Activated CD4-positive, CD25-positive, alpha-beta regulatory T cell treated with anti-CD3 and anti-CD28 coated beads, Interleukin-2, amount 50 U/mL, for 24 hours (primary cell): ENCODE results near the gene MYBPH.

Experiments
- ATAC-seq, 2 donors: fragments of 150-1000 bp; cut with Tn5 transposase; one replicate each; pipeline ENCODE4 v1.10.0; 2021; ENCODE audit warnings: mild to moderate bottlenecking in 1 of 2, moderate library complexity in 1 of 2

Gene MYBPH

DNA sequence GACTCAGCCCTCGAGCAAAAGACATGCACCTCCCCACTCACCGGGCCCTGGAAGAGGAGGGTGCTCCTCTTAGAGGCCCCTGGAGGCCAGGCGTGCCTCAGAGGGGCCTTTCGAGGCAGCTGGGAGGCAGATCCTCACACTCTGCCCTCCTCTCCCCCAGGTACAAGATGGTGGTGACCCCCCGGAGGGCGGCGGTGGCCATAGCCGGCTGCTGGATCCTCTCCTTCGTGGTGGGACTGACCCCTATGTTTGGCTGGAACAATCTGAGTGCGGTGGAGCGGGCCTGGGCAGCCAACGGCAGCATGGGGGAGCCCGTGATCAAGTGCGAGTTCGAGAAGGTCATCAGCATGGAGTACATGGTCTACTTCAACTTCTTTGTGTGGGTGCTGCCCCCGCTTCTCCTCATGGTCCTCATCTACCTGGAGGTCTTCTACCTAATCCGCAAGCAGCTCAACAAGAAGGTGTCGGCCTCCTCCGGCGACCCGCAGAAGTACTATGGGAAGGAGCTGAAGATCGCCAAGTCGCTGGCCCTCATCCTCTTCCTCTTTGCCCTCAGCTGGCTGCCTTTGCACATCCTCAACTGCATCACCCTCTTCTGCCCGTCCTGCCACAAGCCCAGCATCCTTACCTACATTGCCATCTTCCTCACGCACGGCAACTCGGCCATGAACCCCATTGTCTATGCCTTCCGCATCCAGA, 10.4 kb downstream of the MYBPH start:
- ATAC-seq, result no peak

GRCh38 chr1:203163891-203164635, 11.6 kb downstream of the MYBPH start:
- ATAC-seq, result no peak

DNA sequence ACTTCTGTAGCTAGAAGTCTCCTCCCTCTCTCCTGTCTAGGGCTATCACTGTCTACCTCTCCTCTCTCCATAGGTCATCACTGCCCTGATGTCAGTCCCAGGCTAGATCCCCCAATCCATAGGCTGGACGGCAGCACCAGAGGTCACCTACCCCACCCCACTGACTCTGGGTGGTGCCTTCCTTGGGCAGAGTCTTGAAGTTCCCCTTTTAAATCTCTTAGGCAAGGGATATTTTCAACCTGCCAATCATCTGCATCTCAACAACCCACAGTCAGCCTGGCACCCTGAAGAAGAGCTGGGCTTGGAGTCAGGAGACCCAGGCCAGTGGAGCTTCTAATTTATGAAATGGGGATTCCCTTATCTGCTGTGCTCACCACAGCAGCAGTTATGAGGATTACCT, 13.2 kb downstream of the MYBPH start:
- no peak for ATAC-seq

GRCh38 chr1:203161703-203162102, 13.9 kb downstream of the MYBPH start:
- ATAC-seq, result no peak

DNA sequence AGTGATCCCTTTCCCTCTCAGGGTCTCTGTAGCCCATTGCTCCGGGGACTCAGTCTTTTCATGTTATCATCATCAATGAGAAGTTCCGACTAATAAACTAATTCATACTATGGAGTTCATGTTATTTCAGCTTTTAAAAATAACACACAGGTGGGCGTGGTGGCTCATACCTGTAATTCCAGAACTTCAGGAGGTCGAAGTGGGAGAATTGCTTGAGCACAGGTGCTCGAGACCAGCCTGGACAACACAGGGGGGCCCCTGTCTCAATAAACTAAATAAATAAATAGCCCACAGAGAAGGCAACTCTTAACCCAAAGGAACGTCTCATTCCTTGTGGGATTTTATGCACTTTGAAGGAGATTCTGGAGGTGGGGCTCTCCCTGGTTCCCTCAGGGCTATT, 14.5 kb downstream of the MYBPH start:
- ATAC-seq, result no peak

GRCh38 chr1:203159844-203160243, 15.8 kb downstream of the MYBPH start:
- ATAC-seq, result no peak

- ATAC-seq, result no peak
Measured at GRCh38 chr1:203158960-203159665, 16.5 kb downstream of the MYBPH start.

DNA sequence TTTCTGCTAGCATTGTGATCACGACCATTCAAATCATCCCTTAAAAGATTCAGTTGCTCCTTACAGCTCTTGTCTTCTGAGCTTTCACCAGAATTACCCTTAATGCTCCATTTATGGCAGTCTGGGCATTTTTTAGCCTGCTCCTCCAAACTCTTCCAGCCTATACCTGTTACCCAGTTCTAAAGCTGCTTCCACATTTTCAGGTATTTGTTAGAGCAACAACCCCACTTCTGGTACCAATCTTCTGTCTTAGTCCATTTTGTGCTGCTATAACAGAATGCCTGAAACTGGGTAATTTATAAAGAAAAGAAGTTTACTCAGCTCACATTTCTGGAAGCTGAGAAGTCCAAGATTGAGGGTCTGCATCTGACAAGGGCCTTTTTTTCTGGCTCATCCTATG, 17.2 kb downstream of the MYBPH start:
- ATAC-seq, result no peak

GRCh38 chr1:203156280-203156679, 19.3 kb downstream of the MYBPH start:
- no peak for ATAC-seq

DNA sequence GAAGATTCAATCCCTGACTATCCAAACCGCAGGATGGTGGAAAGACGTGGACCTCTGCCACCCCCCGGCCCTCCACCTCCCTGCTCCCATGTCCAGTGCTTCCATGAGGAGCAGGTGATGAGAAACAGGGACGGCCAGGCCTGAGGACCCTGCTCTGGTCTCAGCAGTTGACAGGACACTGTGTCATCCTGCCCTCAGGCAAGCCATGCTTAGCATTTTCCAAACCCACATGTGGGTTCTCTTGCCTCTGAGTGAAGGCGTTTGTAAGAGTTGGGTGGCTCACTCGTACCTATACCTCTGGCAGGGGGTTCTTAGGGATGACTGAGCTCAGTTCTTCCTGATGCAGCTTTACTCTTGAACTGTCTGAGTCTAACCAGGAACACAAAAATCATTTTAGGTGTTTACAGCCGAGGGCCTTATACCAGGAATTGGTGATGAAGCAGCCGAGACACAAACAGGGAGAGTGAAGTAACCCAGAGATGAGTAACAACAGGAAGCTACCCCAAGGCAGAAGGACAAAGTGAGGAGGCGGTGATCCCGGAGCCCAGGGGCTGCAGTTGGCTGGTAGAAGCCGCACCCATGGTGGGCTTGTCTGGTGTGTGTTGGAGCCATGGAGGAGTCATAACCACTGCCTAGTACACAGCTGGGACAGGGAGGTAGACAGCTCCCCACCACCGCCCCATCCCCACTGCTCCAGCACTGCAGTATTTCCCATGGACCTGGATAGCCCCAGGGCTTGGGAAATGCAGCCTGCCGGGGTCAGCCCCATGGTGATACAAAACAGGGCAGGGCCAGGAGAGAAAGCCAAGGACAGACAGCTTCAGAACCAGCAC, 21.4 kb downstream of the MYBPH start:
- ATAC-seq, result no peak

DNA sequence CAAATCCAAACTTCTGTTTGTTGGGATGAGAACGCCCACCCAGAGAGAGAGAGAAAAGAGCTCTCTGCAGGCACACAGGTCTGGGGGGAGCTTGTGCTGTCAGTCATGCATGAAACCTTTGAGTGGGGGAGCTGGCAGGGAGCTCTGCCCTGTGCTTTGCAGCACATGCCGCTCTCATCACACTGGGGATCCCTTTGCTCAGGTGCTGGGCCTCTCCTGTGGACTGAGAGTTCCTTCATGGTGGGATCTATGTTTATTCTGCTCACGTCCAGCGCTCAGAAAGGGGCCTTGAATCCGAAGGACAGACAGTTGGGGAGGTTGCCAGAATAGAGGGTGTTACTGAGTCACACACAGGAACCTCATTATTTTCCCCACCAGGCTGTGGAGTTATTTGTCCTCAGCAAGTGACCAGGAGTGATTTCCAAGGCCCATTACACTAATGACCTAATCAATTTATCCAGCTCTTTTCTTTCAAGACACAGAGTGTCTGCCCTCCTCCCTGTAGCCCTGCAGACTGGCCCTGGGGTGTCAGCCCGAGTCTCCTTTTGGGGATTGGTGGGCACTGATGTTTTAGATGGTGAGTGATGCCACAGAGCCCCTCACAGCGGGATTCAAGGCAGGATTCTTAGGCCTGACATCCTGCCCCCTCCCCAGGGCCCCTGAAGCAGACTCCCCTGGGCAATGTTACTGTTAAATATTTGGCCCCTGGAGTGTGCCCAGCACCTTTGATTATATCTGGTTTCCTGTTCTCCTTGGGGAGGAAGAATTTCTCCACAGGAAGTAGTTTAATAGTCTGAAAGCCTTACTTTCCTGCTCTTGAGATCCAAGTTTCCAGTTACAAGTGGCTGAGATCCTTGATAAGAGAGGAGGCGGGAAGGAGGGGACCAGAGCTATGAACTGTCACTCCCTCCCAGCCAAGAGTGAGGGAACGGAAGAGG, 22.3 kb downstream of the MYBPH start:
- no peak for ATAC-seq

DNA sequence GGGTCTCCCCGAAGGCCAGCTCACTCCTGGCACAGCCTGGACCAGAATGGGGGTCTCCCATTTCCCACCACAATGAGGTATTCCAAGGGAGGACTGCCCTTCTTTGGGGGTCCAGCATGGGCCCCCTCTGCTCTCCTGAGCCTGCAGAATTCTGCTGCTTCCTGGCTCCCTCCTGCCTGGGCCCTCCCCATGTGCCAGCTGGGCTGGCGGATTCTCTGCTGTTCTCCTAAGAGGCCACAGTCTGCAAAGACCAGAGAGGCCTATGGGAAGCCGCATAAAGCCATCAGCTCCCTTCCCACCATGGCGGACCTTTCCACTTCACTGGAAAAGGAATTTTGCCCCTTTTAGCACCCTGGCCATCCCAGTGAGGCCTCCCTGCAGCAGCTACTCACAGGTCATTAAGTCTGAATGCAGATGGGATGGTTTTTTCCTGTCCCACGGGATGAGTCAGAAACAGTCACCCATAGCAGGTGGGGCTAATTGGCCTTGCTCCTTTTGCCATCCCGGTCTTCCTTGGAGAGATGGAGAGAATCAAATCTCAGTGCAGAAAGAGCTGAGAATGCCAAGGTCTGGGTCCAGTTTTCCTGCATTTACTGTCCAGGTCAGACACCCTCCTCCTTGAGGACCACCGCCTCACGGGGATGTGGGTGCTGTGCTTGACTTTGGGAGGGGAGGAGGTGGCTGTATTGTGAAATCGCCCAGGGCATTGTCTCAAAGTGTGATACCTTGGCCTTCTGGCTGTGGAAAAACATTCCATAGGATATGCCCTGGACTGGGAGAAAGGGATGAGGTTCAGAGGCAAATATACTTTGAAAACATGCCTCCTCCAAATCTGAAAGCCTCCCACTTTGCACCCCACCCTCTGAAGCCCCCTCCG, 23.2 kb downstream of the MYBPH start:
- ATAC-seq, result no peak

- no peak for ATAC-seq
Measured at GRCh38 chr1:203151362-203152157, 24.1 kb downstream of the MYBPH start.

DNA sequence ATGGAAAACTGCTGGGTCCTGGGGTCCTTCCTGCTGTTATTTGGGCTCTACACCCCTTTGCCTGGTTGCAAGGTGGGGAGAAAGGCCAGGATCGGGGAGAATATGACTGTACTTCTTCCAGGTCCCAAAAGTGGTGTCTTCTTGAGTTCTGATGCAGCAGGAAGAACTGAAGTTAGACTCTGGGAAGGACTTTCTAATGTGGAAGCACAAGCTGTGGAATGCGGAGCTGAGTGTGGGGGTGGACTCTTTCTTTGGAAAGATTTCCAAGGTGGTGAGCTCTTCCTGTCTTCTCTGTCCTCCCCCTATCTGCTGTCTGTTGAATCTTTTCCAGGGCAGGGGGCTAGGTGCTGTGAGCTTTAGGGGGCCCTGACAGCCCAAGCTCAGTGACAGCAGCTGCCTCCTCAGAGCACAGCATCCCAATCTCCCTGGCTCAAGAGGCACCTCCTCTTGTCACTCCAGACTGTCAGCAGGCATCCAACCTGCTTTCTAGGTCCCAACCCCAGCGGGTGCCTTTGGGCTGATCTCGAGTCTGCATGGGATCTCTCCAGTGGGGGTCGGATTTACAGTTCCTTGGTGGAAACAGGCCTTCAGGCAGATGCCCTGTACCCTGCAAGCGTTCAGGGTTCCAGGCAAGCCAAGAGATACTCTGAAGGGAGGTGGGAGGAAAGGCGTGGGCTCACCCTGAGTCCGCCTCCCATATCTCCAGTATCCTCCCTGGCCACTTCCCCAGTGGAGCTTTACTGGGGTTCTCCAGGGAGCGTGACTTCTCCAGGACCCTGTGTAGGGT, 24.9 kb downstream of the MYBPH start:
- no peak for ATAC-seq

DNA sequence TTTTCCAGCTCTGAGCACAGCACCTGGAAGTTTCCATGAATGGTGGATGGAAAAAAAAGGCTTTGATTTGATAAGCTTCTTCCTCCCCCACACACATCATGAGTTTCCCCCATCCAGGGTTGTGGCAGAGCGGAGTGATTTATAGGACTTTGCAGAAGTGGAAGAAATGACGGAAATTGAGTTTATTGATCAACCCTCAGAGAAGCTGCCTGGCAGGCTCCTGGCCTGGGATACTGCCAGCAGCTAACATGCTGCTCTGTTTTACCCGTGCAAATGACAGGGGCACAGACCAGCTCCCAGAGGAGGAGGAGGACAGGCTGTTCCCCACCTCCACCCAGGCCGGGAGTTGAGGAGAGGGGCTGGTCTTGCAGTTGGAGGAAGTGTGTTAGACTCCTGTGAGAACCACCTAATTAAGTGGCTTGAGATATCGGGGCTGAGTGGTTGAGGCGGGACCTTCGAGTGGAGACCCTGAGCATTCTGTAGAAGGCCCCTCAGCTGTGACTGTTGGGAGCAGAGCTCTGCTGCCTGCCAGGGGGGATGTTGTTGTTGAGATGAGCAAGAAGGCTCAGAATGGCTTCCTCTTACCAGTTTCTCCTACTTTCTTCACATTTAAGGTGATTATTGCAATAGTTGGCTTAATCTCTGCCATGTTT, 26.3 kb downstream of the MYBPH start:
- ATAC-seq, result no peak

- no peak for ATAC-seq
Measured at GRCh38 chr1:203148579-203148978, 27.0 kb downstream of the MYBPH start.

- no peak for ATAC-seq
Measured at GRCh38 chr1:203148127-203148526, 27.5 kb downstream of the MYBPH start.

GRCh38 chr1:203147376-203147775, 28.2 kb downstream of the MYBPH start:
- no peak for ATAC-seq
